GM19025 (cell line): ENCODE data around the gene GRM1.

ENCODE experiments used
- ATAC-seq: cut with Tn5 transposase; IDR thresholded peaks from one replicate; pipeline ENCODE4 v1.9.1; 2021; ENCODE audit warnings: mild to moderate bottlenecking, low read depth, moderate library complexity; ENCODE audit not compliant: unreplicated experiment

Gene GRM1

GRCh38 chr6:146310628-146311027 is 281.8 kb downstream of the GRM1 start:
- no peak for ATAC-seq

- no peak for ATAC-seq
Measured at GRCh38 chr6:146311079-146311478, 282.2 kb downstream of the GRM1 start.

DNA sequence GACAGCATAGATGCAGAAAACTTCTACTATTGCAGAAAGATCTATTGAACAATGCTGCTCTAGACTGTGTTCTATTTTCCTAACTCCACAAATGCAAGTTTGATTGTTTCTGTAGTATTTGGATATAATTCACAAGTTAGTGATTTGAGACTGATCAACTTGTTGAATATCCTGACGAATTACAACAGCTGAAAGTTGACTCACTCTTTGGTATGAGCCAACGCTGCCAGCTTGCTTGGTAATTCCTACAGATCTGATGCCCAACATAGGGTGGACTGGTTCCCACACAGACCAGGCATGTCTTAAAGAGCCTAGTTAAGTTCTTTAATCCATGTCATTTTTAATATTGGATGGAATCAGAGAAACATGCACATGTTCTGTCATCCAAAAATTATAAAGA is 283.7 kb downstream of the GRM1 start:
- ATAC-seq, result no peak

- ATAC-seq, result no peak
Measured at GRCh38 chr6:146315381-146316174, 286.7 kb downstream of the GRM1 start.

DNA sequence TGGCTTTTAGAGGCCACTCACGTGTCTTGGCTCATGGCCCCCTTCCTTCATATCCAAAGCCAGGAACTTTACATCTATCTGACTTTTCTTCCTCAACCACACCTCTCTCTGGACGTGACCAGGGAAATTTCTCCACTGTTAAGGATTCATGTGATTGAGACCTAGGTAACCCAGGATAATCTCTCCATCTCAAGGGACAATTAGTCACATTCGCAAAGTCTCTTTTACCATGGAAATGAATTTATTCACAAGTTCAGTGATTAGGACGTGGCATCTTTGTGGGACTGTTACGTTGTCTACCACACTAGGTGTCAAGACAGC is 287.3 kb downstream of the GRM1 start:
- ATAC-seq, result no peak

DNA sequence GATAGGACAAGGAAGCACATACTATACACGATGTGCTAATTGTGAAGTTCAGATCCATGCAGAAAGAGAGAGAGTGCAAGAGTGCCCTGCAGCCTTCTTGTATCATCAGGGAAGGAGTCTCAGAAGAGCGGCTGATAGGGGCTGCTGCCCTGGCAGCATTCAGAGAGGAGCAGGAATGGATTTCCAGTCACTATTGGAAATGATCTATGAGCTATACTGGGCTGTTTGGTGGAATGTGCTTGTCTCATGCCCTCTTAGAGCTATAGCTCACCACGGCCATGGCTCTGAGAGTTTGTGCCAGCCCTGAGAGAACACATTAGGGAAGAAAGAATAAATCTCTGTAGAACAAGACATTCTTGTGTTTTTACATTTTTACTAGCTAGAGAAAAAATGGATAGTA is 302.2 kb downstream of the GRM1 start:
- no peak for ATAC-seq

DNA sequence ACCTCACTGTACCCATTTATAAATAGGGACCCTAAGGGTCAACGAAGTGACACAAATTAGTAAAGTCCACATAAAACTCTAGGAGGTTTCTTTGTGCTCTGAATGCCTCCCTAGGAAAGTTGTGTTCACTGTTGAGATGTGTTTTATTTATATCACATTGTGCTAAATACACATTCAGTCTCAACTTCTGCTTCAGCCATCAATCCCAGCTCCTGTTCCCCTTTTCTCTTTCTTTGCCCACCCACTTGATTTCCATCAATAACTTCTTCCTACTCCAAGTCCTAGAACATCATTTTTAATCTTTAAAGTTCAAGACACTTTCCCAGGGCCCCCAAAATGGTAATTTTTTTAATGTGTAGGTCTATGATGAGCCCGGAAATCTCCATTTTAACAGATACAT is 306.5 kb downstream of the GRM1 start:
- ATAC-seq, result no peak

DNA sequence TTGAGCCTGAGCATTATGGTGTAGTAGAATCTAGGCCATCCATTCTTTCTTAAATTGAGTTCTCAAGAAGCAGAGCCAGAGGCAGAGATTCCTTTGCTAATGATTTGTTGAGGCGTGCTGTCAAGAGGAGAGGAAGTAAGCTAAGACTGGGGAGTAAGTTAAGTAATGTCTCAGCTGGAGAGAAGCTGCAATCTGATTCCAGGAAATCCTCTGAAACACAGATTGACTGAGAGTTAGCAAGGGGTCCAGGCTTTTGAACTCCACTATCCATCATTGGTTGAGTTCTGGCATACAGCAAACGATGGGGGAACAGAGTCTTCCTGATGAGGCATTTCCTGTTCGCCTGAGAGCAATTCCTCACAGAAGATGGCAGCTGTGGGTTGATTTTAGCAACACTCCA is 307.3 kb downstream of the GRM1 start:
- no peak for ATAC-seq

DNA sequence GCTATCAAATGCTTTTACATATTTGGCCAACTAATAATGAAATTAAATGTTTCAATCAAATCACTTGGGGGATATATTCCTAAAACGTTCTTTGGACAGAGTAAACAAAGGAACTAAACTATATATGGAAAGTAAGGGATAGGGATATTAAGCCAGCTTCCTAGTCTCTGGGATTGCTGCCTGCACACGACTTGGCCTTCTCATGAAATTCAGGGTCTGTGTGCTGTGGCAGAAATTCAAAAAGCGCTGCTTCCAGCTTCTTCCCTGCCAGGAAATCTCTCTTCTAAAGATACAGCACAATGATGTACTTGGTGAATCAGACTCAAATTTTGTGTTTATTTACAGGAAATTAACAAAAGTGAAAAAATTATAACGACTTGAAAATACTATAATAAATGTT is 308.5 kb downstream of the GRM1 start:
- ATAC-seq, result no peak

GRCh38 chr6:146339716-146340115 is 310.9 kb downstream of the GRM1 start:
- ATAC-seq, result no peak

DNA sequence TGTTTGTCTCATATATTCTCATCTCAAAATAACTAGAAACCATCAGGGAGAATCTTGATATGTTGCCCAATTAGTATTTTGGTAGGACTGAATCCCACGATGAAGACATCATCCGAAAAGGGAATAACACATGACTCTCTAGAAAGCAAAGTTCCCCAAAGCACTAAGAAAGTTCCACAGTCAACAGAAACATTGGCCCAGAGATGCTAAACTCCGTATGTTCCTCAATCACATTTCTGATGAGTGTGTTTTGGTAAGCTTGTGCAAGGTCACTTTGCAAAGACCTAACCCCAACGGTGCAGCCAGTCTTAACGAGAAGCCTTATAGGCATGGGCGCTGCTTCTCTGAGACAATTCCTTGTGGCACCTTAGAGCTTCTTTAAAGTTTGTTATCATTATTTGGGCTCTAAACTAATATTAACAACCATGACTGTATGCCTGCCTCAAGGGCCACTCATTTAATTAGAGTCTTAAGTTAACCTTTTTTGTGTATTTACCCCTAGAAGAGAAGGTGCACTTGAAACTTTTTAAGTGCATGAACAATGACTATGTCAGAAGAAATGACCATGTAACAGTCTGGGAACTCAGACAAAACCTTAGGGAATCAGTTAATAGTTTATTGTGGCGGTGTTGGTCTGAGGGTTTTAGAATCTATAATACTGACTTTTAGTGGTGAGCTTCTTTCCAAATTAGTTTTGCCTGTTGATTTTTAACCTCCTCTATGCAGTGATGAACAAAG is 312.8 kb downstream of the GRM1 start:
- no peak for ATAC-seq

- no peak for ATAC-seq
Measured at GRCh38 chr6:146345598-146345997, 316.7 kb downstream of the GRM1 start.

GRCh38 chr6:146347090-146347489 is 318.2 kb downstream of the GRM1 start:
- no peak for ATAC-seq

DNA sequence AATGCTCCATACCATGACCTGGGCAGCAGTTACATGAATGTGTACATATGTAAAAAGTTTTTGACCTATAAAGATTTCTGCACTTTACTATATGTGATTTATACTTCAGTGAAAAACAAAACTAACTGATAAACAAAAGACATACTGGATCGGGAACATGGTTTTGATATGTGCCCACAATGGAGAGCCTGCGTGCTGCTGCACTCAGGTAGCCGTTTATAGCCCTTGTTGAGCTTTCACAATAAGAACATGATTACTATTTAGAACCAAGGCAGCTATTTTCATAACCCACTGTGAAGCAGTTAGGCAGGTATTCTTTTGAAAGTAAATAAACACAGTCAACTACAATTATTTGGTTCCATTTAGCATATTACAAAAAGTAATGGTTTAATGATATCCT is 318.8 kb downstream of the GRM1 start:
- no peak for ATAC-seq

- ATAC-seq, result no peak
Measured at GRCh38 chr6:146351018-146351417, 322.2 kb downstream of the GRM1 start.

GRCh38 chr6:146352163-146352562 is 323.3 kb downstream of the GRM1 start:
- no peak for ATAC-seq

DNA sequence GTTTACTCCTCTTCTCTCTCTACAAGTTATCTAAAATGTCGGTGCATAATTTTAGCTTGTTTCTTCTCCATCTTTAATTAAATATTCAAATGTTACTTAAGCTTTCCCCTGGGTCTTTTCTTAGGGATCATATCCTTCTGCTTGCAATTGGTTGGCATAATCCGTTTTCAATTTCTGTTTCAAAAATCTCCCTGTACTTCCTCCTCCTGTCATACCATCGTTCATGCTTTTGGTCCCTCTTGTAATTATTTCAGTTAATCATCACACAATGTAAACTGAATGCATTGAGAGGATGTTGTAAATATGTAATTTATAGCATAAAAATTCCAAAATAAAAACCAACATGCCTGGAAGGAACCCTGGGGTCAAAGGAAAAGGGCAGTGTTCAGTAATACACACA is 325.6 kb downstream of the GRM1 start:
- no peak for ATAC-seq

- no peak for ATAC-seq
Measured at GRCh38 chr6:146355521-146356100, 326.7 kb downstream of the GRM1 start.

DNA sequence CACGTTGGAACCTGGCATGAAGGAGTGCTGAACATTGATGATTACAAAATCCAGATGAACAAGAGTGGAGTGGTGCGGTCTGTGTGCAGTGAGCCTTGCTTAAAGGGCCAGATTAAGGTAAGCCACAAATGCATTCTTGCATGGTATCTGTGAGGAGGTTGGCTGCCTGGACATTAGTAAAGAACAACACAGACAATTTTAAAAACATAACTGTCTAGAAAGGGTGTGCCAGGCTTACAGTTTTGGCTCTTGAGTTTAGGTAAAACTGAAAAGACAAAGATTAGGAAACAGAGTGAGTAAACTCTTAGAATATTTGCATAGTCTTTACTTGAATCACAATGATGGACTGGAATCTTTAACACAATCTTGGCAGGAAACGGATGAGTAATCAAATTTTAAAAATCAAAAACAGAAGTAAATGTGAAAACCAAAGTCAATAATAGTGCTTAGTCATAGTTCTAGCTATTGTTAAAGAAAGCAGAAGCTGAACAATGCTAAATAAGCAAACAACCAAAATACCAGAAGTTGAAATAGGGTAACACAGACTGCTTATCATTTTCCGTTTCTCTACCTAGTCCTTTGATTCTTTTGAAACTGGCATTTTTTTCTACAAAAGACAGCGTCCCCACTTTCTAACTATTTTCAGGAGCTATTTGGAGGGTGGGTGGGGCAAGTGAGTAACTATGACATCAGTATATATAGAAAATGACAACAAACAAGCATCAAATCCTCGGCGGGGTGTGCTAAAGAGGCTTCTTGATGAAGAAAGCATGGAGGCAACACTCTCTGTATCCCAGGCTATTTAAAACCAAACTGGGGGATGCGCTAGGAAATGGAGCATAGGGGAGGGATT is 328.9 kb downstream of the GRM1 start:
- peak; percentile 54 for ATAC-seq

DNA sequence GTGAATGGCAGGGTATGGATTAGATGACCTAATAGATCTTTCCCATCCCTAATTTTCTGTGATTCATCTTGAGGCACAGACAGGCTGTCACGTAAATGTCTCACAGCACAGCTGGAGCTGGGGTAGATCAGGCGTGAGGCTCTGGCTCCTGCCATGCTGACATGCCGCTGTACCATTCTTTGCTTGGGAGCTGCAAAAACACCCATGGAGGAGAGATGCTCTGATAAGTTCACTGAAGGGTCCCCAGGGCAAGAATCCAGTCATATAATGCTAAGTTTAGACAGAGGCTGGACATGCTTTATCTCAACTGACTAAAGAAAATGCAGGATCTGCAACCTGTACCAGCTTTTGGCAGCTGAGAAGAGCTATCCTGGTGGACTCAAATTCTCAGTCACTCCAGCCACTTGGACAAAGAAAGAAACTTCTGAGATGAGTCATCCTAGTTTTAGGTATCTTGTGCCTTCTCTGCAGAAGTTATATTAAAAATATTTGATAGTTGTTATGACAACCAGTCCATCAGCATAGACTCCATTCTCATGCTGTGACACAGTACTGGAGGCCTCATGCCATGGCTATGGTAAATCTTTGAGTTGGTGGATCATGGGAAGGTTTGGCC is 329.7 kb downstream of the GRM1 start:
- no peak for ATAC-seq

DNA sequence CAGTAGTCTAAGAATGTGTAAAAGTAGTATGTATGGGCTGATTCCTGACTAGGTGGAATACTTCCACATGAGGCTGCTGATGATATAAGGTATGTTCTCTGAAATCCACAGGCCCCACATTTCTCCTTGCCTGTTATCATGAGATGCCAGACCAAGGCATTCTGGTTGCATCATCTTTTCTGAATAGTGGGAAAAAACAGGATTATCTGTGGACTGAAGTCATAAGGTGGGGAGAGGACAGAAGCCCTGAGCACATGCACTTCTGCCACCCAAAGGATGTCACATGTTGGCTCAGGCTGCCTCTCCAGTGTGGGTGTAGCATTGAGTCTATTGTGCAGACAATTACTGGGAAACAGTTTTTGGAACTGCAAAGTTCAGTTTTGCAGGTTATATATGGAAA is 330.3 kb downstream of the GRM1 start:
- ATAC-seq, result no peak
